RWPE1 (cell line): ENCODE results near the gene SLC4A11.

ENCODE experiments used
- CTCF ChIA-PET: fragments of 350-600 bp; sonication (Branson Sonifier 250); formaldehyde crosslinking; extraction: SDS; loops from one replicate; lab custom pipeline; 2021; lab: Yijun Ruan, JAX
- POLR2A ChIA-PET: fragments of 400-600 bp; formaldehyde crosslinking; extraction: SDS; loops from one replicate; lab custom pipeline; 2020; ENCODE audit warnings: antibody characterized with exemption; ENCODE audit not compliant: low non-redundant PET; lab: Yijun Ruan, JAX
- DNase-seq: peaks from one replicate; pipeline ENCODE4 v3.0.0; 2012; ENCODE audit warnings: low spot score
- H3K27ac ChIP-seq: fragments of 450-650 bp; 2 replicates; pipeline ENCODE4 v1.5.1; 2017
- CTCF ChIP-seq: fragments of 450-650 bp; conservative IDR thresholded peaks from 2 replicates; pipeline ENCODE4 v1.5.1; 2017; ENCODE audit warnings: low read depth, mild to moderate bottlenecking

Gene SLC4A11

GRCh38 chr20:3202965-3203314, 36.0 kb downstream of the SLC4A11 start:
- DNase-seq = no peak
- no peak for TF ChIP-seq CTCF
- POLR2A ChIA-PET = no interaction called here
- H3K27ac ChIP-seq = peak overlapping the region; percentile 88
- CTCF ChIA-PET = interaction anchor here (0.7 to 1.0 kb wide), 3 partner anchors 15 to 37 kb away, joined by 3 read pairs; no protein-coding TSS in a partner anchor

GRCh38 chr20:3199976-3200755, 38.8 kb downstream of the SLC4A11 start:
- ChIA-PET CTCF (no interaction called here), POLR2A (no interaction called here)
- TF ChIP-seq CTCF = no peak
- DNase-seq = no peak
- H3K27ac ChIP-seq = peak overlapping the region; percentile 1

- peak overlapping the region; percentile 1 for H3K27ac ChIP-seq
- TF ChIP-seq CTCF = no peak
- POLR2A ChIA-PET = no interaction called here
- DNase-seq = no peak
- CTCF ChIA-PET = interaction anchor here (0.6 to 0.7 kb wide), 2 partner anchors 202 to 1387 kb away, joined by 3 read pairs; no protein-coding TSS in a partner anchor
Observed at GRCh38 chr20:3199206-3199605, 39.8 kb downstream of the SLC4A11 start.

- ChIA-PET CTCF (no interaction called here), POLR2A (no interaction called here)
- DNase-seq = no peak
- H3K27ac ChIP-seq = no peak overlapping the region
- no peak for TF ChIP-seq CTCF
Observed at GRCh38 chr20:3195590-3196237, 43.3 kb downstream of the SLC4A11 start.

GRCh38 chr20:3194617-3195280, 44.2 kb downstream of the SLC4A11 start:
- TF ChIP-seq CTCF = no peak
- DNase-seq = no peak
- ChIA-PET POLR2A (no interaction called here), CTCF (no interaction called here)
- H3K27ac ChIP-seq = 0 out of 2 replicates have a peak overlapping the region, but pooled peaks have one; percentile 4
